Measurements from ENCODE around the gene TMEM106C.

The TMEM106C gene

GRCh38 chr12:48005001-48005749, 41.8 kb downstream of the TMEM106C start:
- H3K4me3 ChIP-seq (replicated peaks in 1 of 2; ENCODE audit: low read depth in 2 of 2, low read length in 2 of 2), result no peak overlapping the region
- no peak for TF ChIP-seq CTCF (IDR thresholded peaks at IDR 0.05; ENCODE audit: low read depth, low read length)
- DNase-seq (ENCODE audit: low read depth in 2 of 2), result no peak

GRCh38 chr12:48005750-48006021, 42.3 kb downstream of the TMEM106C start:
- no peak for DNase-seq (ENCODE audit: low read depth in 2 of 2)

GRCh38 chr12:48007206-48007605, 43.8 kb downstream of the TMEM106C start:
- no peak overlapping the region for H3K4me3 ChIP-seq (replicated peaks in 1 of 2; ENCODE audit: low read depth in 2 of 2, low read length in 2 of 2)
- no peak for DNase-seq (ENCODE audit: low read depth in 2 of 2)
- TF ChIP-seq CTCF (IDR thresholded peaks at IDR 0.05; ENCODE audit: low read depth, low read length), result no peak

More at GRCh38 chr12:48005750-48006021, 42.3 kb downstream of the TMEM106C start:
- H3K4me3 ChIP-seq (replicated peaks in 1 of 2; ENCODE audit: low read depth in 2 of 2, low read length in 2 of 2), result no peak overlapping the region
- no peak for TF ChIP-seq CTCF (IDR thresholded peaks at IDR 0.05; ENCODE audit: low read depth, low read length)

- TF ChIP-seq CTCF (IDR thresholded peaks at IDR 0.05; ENCODE audit: low read depth, low read length), result no peak
- H3K4me3 ChIP-seq (replicated peaks in 1 of 2; ENCODE audit: low read depth in 2 of 2, low read length in 2 of 2), result no peak overlapping the region
- no peak for DNase-seq (ENCODE audit: low read depth in 2 of 2)
These were observed 45.0 kb downstream of the TMEM106C start for GRCh38 chr12:48008349-48008748.

GRCh38 chr12:48008950-48009349, 45.6 kb downstream of the TMEM106C start:
- no peak for TF ChIP-seq CTCF (IDR thresholded peaks at IDR 0.05; ENCODE audit: low read depth, low read length)
- H3K4me3 ChIP-seq (replicated peaks in 1 of 2; ENCODE audit: low read depth in 2 of 2, low read length in 2 of 2), result no peak overlapping the region
- no peak for DNase-seq (ENCODE audit: low read depth in 2 of 2)

GRCh38 chr12:48009471-48009870, 46.1 kb downstream of the TMEM106C start:
- DNase-seq (ENCODE audit: low read depth in 2 of 2), result no peak
- TF ChIP-seq CTCF (IDR thresholded peaks at IDR 0.05; ENCODE audit: low read depth, low read length), result no peak
- no peak overlapping the region for H3K4me3 ChIP-seq (replicated peaks in 1 of 2; ENCODE audit: low read depth in 2 of 2, low read length in 2 of 2)

Measured in cardiac fibroblast (primary cell).